RPMI8226 (cell line): ENCODE data around the gene DIPK1B.

Source experiments
- DNase-seq: peaks from one replicate; pipeline ENCODE4 v3.0.0-alpha.2; 2015

DIPK1B gene

DNA sequence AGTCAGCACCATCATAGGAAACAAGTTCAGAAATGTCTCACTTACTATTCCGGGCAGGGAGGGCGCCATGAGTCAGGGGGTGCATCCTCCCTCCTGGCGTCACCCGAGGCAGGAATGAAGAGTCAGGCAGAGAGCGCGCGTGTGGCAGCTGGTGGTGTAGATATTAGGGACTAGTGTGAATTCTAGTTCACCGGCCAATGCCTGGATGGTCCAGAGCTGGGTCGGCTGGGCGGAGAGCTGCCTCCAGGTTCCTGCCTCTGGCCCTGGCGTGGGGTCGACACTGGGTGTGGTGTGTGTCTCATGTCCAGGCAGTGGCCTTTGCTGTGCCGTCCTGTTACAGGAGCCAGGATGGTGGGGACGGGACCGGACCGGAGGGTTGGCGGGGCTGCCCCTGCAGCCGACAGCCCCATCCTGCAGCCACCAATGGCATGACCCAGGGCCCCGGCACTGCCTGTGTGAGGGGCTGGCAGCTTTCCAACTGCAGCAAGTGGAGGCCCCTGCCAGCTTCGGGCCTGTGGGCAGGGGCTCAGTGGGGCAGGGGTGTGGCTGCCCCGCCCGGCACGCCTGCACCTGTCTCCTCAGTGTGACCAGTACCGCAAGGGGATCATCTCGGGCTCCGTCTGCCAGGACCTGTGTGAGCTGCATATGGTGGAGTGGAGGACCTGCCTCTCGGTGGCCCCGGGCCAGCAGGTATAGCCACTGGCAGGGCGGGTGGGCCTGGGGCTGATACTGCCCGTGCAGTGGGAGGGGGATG is 9.1 kb downstream of the DIPK1B start:
- DNase-seq: peak; percentile 58

DNA sequence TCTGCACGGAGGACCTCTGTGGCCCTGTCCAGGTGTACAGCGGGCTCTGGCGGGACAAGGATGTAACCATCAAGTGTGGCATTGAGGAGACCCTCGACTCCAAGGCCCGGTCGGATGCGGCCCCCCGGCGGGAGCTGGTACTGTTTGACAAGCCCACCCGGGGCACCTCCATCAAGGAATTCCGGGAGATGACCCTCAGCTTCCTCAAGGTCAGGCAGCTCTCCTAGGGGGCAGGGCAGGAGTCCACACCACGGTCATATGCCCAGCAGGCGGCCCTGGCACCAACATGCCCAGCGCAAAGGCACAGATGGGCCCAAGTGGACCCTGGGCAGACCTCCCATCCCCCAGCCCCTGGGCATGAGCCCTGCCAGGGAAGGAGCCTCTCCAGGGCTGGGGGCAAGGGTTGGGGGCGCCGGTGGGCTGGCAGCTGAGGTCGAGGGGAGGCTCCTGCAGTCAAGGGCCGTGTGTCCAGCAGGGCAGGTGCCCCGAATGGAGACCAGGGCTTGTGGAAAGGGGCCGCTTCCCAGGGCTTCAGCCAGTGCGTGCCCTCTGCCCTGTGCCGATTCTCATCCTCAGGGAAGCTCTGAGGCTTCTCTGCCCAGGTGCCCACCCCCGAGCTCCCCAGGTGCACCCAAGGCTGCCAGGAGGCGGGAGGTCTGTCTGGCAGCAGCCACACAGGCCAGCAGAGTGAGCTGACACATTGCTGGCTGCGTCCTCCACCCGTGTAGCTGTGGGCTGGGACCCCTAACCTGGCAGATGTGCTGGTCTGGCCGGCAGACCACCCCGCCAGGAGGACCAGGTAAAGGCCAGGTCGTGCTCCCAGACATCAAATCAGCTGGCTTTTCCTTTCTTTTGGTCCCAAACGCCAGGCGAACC is 10.0 kb downstream of the DIPK1B start:
- DNase-seq: no peak

DNA sequence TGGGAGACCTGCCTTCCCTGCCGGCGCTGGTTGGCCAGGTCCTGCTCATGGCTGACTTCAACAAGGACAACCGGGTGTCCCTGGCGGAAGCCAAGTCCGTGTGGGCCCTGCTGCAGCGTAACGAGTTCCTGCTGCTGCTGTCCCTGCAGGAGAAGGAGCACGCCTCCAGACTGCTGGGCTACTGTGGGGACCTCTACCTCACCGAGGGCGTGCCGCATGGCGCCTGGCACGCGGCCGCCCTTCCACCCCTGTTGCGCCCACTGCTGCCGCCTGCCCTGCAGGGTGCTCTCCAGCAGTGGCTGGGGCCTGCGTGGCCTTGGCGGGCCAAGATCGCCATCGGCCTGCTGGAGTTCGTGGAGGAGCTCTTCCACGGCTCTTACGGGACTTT is 10.6 kb downstream of the DIPK1B start:
- DNase-seq: no peak

DNA sequence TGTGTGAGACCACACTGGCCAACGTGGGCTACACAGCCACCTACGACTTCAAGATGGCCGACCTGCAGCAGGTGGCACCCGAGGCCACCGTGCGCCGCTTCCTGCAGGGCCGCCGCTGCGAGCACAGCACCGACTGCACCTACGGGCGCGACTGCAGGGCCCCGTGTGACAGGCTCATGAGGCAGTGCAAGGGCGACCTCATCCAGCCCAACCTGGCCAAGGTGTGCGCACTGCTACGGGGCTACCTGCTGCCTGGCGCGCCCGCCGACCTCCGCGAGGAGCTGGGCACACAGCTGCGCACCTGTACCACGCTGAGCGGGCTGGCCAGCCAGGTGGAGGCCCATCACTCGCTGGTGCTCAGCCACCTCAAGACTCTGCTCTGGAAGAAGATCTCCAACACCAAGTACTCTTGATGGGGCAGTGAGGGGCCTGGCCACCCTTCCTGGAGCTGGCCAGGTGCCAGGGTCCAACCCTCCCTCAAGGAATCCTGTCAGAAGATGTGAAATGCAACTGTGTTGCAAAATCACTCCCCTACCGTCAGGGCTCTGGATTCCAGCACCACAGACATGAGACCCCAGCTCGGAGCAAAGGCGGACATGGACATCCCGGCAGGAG is 11.1 kb downstream of the DIPK1B start:
- DNase-seq: peak; percentile 48

DNA sequence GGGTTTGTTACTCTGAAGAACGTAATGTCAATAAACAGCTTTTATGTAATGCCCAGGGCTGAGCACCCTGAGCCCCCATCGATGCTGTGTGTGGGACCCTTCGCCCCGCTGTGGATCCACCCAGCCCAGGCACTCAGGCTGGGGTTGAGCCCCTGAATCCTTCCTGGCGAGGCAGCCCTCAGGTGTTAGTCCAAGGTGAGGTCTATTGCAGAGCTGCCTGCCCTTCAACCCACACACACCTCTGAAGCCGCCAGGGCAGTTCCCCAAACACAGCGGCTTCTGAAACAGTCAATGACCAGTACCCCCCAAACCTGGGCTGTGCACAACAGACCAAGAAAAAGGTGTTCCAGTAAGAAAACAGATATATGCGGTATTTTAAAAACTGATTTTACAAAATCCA is 11.6 kb downstream of the DIPK1B start:
- no peak for DNase-seq

DNA sequence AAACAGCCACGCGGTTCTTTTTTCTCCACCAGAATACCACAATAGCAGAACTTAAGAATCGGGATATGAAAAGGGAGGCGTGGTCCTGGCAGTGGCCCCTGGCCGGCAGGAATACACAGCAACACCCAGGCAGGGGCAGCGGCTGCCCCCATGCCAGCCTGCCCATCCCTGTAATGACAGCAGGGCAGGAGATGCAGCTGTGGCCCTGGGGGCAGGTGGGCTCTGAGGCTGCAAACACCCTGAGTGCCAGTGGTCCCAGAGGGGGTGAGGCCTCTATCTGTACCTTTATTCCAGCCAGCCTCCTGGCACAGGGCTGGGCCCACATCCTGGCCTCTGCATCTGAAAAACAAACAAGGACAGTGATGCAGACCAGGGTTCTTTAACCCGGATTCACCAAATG is 12.4 kb downstream of the DIPK1B start:
- no peak for DNase-seq

DNA sequence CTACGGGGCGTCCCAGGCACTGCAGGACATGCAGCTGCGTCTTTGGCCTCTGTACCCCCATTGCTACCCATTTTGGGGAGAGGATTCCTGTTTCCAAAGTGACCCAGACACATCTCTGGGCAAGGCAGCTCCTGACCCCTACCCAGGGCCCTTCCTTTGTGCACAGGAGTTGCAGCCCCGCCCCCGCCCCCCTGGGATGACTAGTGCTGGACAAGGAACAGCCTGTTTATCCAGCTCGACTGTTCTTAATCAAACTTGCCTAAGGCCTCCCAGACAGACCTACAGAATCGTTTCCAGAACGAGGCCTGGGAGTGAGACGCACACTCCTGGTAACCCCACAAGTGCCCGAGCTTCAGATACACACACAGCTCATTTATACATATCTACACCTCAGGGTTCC is 13.2 kb downstream of the DIPK1B start:
- no peak for DNase-seq

DNA sequence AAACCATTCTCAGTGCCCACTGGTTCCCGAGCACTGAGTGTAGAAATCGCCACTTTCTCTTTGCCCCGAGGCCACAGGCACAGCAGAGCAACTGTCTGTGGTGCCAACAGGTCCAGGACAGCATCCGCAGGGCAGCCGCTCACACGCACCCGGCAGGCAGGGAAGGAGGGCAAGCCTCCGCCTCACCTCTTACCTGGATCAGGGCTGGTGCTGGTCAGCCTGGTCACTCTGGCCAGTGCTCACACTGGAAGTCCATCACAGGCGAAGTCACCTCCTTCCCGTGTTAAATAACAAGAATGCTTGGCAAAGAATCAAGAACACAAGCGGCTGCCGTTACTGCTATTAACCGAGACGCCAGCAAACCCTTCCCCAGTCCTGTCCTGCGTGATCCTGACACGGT is 13.7 kb downstream of the DIPK1B start:
- DNase-seq: no peak

DNA sequence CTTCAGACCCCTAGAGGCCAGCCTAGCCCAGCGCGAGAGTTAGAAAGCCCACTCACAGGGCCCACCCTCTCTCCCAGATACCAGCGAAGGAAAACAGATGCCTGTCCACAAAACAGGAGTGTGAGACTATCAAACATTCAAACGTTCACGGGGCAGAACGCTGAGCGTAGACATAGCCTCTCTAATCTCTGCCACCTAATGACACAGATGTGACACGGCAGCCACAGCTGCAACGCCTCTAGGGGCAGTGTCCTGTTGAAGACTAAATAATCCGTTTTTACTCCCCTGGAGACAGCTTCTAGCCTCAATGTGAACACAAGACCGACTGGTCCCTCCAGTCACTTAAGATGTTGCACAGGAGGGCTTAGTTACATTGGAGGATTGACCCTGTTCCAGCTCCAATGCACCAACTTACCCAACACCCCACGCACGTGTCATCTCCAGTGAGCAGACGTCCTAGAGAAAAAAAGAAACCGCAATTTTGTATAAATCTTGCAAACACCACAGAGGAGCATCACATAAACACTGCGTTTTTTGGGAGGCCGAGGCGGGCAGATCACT is 14.3 kb downstream of the DIPK1B start:
- DNase-seq: peak; percentile 88

DNA sequence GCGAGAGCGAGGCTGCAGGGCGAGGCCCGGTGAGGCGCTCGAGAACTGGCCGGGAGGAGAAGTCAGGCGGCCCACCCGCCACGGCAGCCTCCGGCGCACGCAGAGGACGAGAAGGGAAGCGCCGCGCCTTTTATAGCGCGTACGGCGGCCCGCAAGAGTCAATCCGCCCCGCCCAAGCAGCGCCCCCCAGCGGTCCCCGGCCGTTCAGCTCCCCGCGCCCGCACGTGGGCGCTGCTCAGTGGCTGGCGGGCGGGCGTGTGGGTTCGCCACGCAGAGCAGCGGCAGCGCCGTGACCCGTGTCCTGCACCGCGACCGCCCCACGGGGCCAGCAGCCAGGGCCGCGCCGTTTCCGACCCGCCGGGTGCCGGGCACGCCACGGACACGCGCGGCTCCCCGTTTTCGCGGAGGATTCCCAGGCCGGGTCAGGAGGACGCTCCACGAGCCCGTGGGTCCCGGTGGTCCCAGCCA is 15.7 kb downstream of the DIPK1B start:
- DNase-seq: peak; percentile 97

DNA sequence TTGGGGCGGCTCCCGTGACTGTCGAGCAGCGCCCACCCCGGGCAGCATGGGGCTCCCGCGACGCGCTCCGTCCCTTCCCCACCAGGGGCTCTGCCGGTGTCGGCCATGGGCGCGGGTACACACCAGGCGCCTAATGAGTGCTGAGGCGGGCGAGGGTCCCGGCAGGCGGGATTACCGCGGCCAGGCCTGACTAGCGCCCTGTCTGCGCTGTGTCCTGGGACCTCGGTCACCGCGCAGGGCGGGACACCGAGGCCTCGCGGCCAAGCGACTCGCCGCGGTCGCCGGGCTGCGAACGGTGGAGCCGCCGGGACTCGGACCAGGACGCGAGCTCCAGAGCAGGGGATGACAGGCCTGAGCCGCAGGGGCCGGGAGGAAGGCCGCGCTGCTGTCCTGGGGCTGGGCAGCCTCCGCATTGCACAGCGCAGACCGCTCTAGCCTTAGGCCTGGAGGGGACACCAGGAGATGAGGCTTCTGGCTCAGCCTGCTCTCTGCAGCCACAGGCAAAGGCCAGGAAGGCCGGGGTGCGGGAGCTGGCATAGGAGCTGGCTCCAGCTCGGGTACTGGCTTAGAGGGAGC is 16.3 kb downstream of the DIPK1B start:
- DNase-seq: peak; percentile 57

DNA sequence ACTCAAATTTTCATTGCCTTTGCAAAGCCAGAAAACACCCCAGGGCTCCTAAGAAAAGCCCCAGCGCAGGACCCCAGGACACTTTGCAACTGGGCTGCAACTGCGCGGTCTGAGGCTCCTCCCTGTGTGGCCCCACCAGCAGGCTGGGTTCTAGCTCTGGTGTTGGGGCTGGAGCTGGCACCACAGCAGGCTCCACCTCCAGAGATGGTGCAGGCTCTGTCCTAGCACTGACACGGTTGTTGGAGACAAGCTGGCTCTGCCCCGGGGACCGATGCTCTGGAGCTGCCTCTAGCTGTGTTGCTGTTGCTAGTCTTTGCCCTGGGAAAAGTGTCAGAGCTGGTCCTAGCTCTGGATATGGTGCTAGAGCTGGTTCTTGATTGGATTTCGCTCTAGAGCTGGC is 16.8 kb downstream of the DIPK1B start:
- DNase-seq: peak; percentile 36

DNA sequence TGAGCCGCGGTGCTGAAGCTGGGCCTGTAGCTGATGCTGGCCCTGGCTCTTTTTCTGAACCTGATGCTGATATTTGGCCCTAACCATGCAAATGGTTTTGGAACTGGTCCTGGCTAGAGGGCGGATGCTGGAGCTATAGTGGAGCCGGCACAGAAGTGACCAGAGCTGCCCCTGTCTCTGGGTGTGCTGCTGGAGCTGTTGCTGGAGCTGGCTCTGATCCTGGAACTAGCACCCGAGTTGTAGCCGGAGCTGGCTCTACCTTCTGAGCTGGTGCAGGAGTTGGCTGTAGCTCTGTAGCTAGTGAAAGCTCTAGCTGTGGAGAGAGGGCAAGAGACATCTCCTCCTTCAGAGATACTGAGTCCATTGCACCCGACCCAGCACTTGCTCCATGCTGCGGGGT is 17.6 kb downstream of the DIPK1B start:
- no peak for DNase-seq

DNA sequence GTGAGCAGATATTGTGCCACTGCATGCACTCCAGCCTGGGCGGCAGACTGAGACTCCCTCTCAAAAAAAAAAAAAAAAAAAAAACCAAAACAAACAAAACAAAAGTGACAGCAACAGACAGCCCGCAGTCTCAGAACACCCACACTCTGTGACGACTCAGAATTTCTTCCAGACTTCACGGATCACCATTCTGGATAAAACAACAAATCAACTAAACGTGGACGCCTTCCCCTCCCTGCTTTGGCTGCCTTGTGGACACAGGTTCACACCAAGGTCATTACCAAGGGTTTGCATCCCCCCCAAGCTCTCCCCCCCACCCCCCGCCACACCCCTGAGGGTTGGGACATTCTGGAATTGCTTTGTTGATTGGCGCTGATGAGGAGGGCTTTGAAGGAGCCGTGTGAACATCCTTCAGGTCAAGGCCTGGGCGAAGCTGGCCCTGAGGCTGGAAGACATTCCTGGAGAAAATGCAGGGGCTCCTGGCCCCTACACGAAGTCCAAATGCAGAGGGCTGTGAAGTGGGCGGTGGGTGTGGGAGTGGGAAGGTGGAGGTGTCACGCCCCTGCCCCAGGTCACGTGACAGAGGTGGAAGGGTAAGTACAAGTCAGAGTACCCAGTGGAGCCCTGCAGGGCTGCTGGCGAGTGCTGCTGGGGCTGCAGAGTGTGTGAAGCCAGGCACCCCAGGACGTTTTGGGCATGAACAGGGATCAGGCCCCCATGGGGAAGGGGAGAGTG is 20.2 kb downstream of the DIPK1B start:
- DNase-seq: no peak

DNA sequence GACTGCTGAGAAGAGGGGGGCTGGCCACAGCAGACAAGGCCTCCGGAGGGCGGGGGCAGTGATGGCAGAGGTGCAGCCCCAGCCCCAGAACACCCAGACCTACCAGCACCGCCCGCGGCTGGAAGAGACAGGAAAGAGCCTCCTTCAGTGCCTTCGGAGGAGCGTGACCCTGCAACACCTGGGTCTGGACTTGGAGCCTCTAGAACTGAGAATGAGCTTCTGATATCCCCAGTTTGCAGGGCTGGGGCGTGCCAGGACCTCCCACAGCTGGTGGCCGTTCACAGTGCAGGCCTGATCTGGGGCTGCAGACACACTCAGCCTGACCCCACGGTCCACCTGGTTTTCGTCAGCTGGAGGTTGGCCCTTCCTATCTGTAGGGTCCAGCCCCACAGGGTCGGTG is 21.2 kb downstream of the DIPK1B start:
- DNase-seq: no peak

DNA sequence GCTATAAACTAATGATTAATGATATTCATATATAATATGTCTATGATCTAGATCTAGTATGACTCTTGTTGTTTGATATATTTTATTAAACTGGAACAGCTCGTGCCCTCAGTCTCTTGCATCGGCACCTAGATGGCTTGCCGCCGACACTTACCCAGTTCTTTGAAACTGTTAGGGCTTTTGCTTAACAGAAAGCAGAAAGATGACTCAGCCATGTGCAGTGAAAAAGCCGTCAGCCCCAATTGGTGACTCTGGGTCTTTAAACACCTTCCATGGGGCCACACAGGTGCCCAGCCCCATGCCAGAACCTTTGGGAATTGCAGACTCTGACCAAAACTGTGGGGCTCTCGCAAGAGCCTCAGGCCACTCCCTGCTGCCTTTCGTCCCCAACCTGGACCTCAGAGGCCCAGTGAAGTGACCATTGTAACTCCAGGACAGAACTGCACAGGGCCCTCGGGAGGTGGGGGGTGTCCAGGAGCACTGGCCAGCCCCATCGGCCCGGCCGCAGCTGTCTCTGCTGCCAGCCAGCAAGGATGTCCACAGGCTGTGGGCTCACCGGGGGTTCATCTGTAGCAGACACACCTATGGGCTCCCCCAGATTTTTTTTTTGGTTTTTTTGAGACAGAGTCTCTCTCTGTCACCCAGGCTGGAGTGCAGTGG is 22.6 kb downstream of the DIPK1B start:
- DNase-seq: no peak

DNA sequence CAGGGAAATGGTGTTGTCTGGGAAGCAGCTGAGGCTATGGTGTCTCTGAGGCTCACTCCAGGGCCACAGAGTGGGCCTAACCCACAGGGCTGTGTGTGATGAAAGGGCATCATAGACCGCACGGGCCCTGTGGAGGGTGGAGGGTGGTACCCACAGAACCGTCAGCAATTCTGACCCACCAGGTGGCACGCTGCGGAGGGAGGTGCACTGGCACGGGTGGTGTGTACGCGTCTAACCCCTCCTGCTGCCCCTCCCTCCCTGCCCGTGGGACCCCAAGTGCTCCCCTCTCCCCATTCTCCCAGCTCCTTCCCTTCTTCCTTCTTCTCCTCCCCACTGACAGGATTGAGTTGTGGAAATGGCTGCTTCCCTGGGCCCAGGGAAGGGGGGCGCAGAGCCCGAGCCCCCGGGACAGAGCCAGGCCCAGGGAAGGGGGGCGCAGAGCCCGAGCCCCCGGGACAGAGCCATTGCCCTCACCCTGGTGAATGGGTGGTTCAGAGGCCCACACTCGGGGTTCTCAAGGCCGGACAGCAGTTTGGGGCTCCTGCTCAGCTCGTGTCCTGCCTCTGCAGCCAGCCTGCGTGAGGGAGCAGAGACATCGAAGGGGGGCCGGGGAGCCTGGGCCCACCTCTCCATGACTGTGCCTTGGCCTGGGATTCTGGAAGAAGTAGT is 23.6 kb downstream of the DIPK1B start:
- DNase-seq: no peak

DNA sequence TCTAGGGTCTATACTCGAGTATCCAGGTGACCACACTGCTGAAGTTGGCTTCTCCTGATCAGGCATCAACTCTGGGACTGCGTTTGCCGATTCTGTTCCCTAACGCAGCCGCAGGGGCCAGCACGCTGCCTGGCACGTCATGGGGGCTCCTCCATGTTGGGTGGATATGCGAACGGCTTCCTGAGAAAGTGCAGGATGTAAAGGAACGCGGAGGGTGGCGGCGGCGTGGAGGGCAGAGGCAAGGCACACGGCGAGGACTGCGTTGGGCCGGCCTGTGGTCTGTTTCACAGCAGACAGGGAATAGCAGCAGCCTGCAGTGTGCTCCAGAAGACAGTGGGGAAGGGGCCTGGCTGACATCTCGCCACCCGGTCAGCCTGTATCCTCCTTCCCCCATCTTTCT is 26.6 kb downstream of the DIPK1B start:
- DNase-seq: no peak

DNA sequence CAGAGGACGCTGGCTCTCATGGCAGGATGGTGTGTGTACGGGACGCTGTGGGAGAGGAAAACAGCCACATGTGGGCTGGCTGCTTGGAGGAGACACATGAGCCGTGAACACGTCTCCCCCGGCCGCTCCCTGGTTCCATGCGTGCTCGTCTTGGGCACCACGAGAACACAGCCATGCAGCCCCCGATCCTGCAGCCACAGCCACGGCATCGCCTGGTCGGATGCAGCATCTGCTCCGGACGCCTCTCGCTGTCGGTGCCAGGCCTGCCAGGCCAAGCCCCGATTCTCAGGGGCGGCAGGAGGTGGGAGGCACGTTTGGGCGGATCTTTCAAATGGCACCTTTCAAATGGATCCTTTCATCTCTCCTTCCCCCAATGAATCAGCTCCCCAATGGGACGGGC is 27.1 kb downstream of the DIPK1B start:
- DNase-seq: no peak

DNA sequence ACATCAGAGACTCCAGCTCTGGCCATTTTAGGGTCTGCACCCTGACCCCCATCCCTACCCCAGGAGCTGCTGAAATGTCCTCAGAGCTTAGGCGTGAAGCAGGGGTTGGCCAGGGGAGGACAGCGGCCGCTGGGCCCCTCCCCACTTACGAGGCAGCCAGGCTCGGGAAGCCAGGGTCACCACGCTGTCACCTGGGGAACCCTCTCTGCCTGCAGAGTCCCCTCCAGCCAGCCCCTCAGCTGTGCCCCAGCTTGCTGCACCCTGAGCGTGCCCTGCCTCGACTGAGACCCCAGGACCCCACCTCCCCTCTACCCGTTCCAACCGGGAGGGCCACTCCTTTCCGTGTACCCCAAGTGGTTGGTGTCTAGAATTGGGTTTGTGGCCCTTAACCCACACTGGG is 27.7 kb downstream of the DIPK1B start:
- no peak for DNase-seq

DNA sequence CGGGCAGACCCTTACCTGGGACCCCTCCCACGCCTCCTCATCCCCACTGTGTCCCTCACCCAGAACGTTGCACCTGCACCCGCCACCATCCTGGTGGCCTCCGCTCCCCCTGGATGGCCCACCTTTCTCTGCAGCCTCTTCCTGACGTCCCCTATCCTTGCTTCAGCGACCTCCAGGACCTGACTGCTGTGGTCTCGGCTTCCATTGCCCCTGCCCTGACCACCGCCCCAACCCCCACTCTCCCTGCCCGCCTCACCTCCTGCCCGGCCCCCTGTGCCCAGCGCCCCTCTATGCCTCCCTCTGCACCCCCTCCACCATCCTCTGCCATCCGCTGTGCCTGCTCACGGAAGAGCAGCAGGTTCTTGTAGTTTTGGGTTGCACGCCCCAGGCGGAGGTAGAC is 28.1 kb downstream of the DIPK1B start:
- DNase-seq: no peak
